Lung (tissue), 12 donors: ENCODE data around the gene C2orf68. TPM values are rescaled to one million over a fixed set of nuclear protein-coding genes. Genes with fewer than 3 reads are reported as not detected.

ENCODE experiments used
- ATAC-seq: fragments of 200-7000 bp; cut with Tn5 transposase; one replicate; pipeline ENCODE4 v1.9.1; 2020; ENCODE audit warnings: moderate number of reproducible peaks; ENCODE audit not compliant: insufficient read depth, low FRiP score
- DNase-seq, 3 donors: peaks; one replicate each; pipeline ENCODE4 v3.0.0-alpha.2; 2013 to 2017
- H3K27ac ChIP-seq, 2 donors: one replicate each; pipeline ENCODE4 v1.5.1; 2013; ENCODE audit warnings: mild to moderate bottlenecking in 2 of 2, moderate library complexity in 2 of 2, control low read depth in 1 of 2, inconsistent platforms in 1 of 2, low read depth in 1 of 2, low read length in 1 of 2
- H3K27me3 ChIP-seq, 3 donors: one replicate each; pipeline ENCODE4 v1.5.1; 2013; ENCODE audit warnings: low read length in 2 of 3; ENCODE audit not compliant: control insufficient read depth in 3 of 3, insufficient read depth in 3 of 3
- H3K36me3 ChIP-seq, 4 donors: one replicate each; pipeline ENCODE4 v1.5.1; 2013; ENCODE audit warnings: low read length in 4 of 4, mild to moderate bottlenecking in 1 of 4, moderate library complexity in 1 of 4; ENCODE audit not compliant: control insufficient read depth in 4 of 4, insufficient read depth in 4 of 4
- H3K4me1 ChIP-seq, 5 donors: one replicate each; pipeline ENCODE4 v1.5.1; 2013; ENCODE audit warnings: low read length in 5 of 5, mild to moderate bottlenecking in 2 of 5, moderate library complexity in 1 of 5; ENCODE audit not compliant: control insufficient read depth in 5 of 5, insufficient read depth in 5 of 5
- H3K4me3 ChIP-seq: one replicate; pipeline ENCODE4 v1.5.1; 2013; ENCODE audit warnings: mild to moderate bottlenecking, control low read depth, moderate library complexity
- H3K9ac ChIP-seq, 2 donors: one replicate each; pipeline ENCODE4 v1.5.1; 2013; ENCODE audit warnings: low read length in 2 of 2, control low read depth in 1 of 2; ENCODE audit not compliant: insufficient read depth in 1 of 2
- H3K9me3 ChIP-seq, 4 donors: one replicate each; pipeline ENCODE4 v1.5.1; 2013; ENCODE audit warnings: low read length in 3 of 4, mild to moderate bottlenecking in 1 of 4, moderate library complexity in 1 of 4; ENCODE audit not compliant: control insufficient read depth in 4 of 4, insufficient read depth in 3 of 4
- WGBS, 2 donors: extraction: QIAGEN DNeasy Blood & Tissue Kit; methylation state at CpG; one replicate each; pipeline ENCODE4 v1.1.7; 2013; 5-methylcytosine and 5-hydroxymethylcytosine counted together
- polyA plus RNA-seq, 2 donors: library from polyadenylated mRNA; stranded (reverse); fragments of 200-250 nt; gene quantifications; one replicate each; pipeline ENCODE4 v1.2.1, GENCODE V29; 2013
- total RNA-seq, 2 donors: library from RNA; depleted of rRNA in 1 of 2; stranded (reverse); fragments of >200 nt in 1 of 2; gene quantifications; one replicate each; pipeline ENCODE4 v1.2.1, GENCODE V29; 2014 to 2021
- TF ChIP-seq, protein P1 (sequence below): IDR thresholded peaks from 2 replicates; pipeline ENCODE4 v1.5.1; 2012; ENCODE audit warnings: mild to moderate bottlenecking; ENCODE audit errors: control extremely low read depth, extremely low read depth
- donor health status: control.
- donor health status: control.
- donor health status: Bipolar disorder and iron deficiency.
- donor health status: healthy.
- donor health status: DM: yes; HTN: yes; CAD: no.

The C2orf68 gene
- total and polyA plus RNA-seq, 4 donors: 23.2 to 51.9 (median 40.7) TPM

DNA sequence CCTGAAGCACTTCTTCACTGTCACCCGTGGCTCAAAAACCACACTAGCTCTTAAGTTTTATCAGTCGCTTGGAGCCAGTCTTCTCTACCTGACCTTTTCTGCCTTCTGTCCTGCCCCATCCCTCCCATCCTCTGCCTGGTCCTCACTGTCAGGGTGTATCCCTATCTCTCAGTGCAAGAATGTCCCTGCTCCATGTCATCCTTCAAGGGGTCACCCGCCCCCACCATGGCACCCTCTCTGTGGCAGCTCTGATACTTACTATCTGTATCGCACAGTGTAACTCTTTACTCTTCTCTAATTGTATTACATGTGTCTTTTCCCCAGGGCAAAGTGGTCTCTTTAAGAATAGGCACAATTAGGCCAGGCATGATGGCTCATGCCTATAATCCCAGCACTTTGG, 23.2 kb downstream of the C2orf68 start:
- no peak for ATAC-seq
- peaks cover 13 to 53% (median 42%) of the 10 kb centered on the region in 5 donors for H3K4me1 ChIP-seq
- peak overlapping the region in 1 of 2 donors; percentile 86 for H3K27ac ChIP-seq
- peak overlapping the region in 1 of 2 donors; percentile 34 for H3K9ac ChIP-seq
- 66 to 75% methylated on average over 4 of the region's 4 CpGs for WGBS, 2 donors
- H3K36me3 ChIP-seq: peaks cover 0 to 5% (median 0%) of the 10 kb centered on the region in 4 donors
- no peaks in the 10 kb centered on the region for H3K9me3 ChIP-seq
- no peaks in the 10 kb centered on the region for H3K27me3 ChIP-seq
- DNase-seq: no peak
- TF ChIP-seq, protein P1, sequence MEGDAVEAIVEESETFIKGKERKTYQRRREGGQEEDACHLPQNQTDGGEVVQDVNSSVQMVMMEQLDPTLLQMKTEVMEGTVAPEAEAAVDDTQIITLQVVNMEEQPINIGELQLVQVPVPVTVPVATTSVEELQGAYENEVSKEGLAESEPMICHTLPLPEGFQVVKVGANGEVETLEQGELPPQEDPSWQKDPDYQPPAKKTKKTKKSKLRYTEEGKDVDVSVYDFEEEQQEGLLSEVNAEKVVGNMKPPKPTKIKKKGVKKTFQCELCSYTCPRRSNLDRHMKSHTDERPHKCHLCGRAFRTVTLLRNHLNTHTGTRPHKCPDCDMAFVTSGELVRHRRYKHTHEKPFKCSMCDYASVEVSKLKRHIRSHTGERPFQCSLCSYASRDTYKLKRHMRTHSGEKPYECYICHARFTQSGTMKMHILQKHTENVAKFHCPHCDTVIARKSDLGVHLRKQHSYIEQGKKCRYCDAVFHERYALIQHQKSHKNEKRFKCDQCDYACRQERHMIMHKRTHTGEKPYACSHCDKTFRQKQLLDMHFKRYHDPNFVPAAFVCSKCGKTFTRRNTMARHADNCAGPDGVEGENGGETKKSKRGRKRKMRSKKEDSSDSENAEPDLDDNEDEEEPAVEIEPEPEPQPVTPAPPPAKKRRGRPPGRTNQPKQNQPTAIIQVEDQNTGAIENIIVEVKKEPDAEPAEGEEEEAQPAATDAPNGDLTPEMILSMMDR: no peak
- no peak overlapping the region for H3K4me3 ChIP-seq

GRCh38 chr2:85588236-85588635, 23.6 kb downstream of the C2orf68 start:
- no peak overlapping the region for H3K4me3 ChIP-seq
- DNase-seq (no peak), ATAC-seq (no peak)
- H3K36me3 ChIP-seq: peaks cover 0 to 5% (median 0%) of the 10 kb centered on the region in 4 donors
- H3K4me1 ChIP-seq: peaks cover 13 to 53% (median 44%) of the 10 kb centered on the region in 5 donors
- TF ChIP-seq, protein P1: no peak
- H3K27ac ChIP-seq: peak overlapping the region; percentile 22 to 86
- 24 to 40% methylated on average over 4 of the region's 4 CpGs for WGBS, 2 donors
- H3K9ac ChIP-seq: peak overlapping the region in 1 of 2 donors; percentile 34
- no peaks in the 10 kb centered on the region for H3K27me3 ChIP-seq
- no peaks in the 10 kb centered on the region for H3K9me3 ChIP-seq

DNA sequence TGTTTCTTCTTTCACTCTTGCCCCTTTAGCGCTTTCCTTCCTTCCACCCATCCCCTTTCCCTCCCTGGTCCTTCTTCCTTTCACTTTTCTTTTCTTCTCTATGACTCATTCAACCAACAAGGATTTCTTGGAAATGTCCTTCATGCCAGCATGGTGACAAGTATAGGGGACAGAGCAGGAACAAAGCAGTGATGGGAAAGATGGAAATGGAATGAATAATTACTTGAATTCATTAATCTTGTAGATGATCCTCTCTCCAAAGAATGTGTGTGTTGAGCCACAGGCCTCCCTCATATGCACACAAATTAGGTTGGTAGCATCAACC, 26.1 kb downstream of the C2orf68 start:
- no peak overlapping the region for H3K9ac ChIP-seq

More for the DNA sequence above, 26.1 kb downstream of the C2orf68 start:
- TF ChIP-seq, protein P1: no peak
- peaks cover 10 to 47% (median 38%) of the 10 kb centered on the region in 5 donors for H3K4me1 ChIP-seq
- no peaks in the 10 kb centered on the region for H3K27me3 ChIP-seq
- no peaks in the 10 kb centered on the region for H3K9me3 ChIP-seq
- no peak overlapping the region for H3K4me3 ChIP-seq
- 10 to 50% methylated on average over 1 of the region's 1 CpG for WGBS, 2 donors
- peak; percentile 4 for ATAC-seq
- H3K27ac ChIP-seq: peak overlapping the region; percentile 83 to 95
- no peak for DNase-seq
- H3K36me3 ChIP-seq: peaks cover 0 to 7% (median 0%) of the 10 kb centered on the region in 4 donors
